GM12878 (cell line): ENCODE measurements around the gene LRRC27.

Experiments
- BRCA1 ChIP-seq: IDR thresholded peaks from 2 replicates; pipeline ENCODE4 v1.6.1; 2011; ENCODE audit warnings: low read depth, low read length, improper control_type of control experiment
- CTCF ChIP-seq, 3 experiments: IDR thresholded peaks in 2 of 3; conservative IDR thresholded peaks in 1 of 3; 2 replicates each; pipeline ENCODE4 v1.5.1; 2011; ENCODE audit warnings: low read depth in 3 of 3, low read length in 3 of 3, mild to moderate bottlenecking in 3 of 3, control low read depth in 2 of 3, moderate library complexity in 2 of 3, inconsistent platforms in 1 of 3, mixed read lengths in 1 of 3; ENCODE audit not compliant: control insufficient read depth in 2 of 3, insufficient read depth in 1 of 3; ENCODE audit errors: extremely low read depth in 1 of 3
- EED ChIP-seq: sonication (generic); IDR thresholded peaks from 2 replicates; pipeline ENCODE4 v1.6.1; 2016; ENCODE audit warnings: antibody characterized with exemption, low read depth
- ESRRA ChIP-seq: IDR thresholded peaks from 2 replicates; pipeline ENCODE4 v1.6.1; 2012; ENCODE audit warnings: mild to moderate bottlenecking, low read length, improper control_type of control experiment
- HCFC1 ChIP-seq: fragments of 150-350 bp; IDR thresholded peaks from 2 replicates; pipeline ENCODE4 v1.6.1; 2014; ENCODE audit warnings: low read length
- MYC ChIP-seq: IDR thresholded peaks from 2 replicates; pipeline ENCODE4 v1.6.1; 2011; ENCODE audit warnings: mild to moderate bottlenecking, low read length, moderate library complexity, inconsistent platforms; ENCODE audit not compliant: insufficient read depth, insufficient replicate concordance, insufficient read length, severe bottlenecking
- NFIC ChIP-seq: IDR thresholded peaks from 2 replicates; pipeline ENCODE4 v1.6.1; 2012; ENCODE audit warnings: low read depth, mild to moderate bottlenecking, inconsistent platforms, low read length, moderate library complexity
- RAD21 ChIP-seq: IDR thresholded peaks from 2 replicates; pipeline ENCODE4 v1.6.1; 2011; ENCODE audit warnings: mild to moderate bottlenecking, low read depth, low read length, moderate library complexity; ENCODE audit not compliant: insufficient read depth
- TAF1 ChIP-seq: IDR thresholded peaks from 2 replicates; pipeline ENCODE4 v1.6.1; 2011; ENCODE audit warnings: mild to moderate bottlenecking, low read depth, low read length, borderline replicate concordance
- USF1 ChIP-seq: IDR thresholded peaks from 2 replicates; pipeline ENCODE4 v1.6.1; 2011; ENCODE audit warnings: borderline replicate concordance, low read depth, mild to moderate bottlenecking, moderate library complexity, mixed read lengths, low read length; ENCODE audit not compliant: insufficient read depth; ENCODE audit errors: extremely low read length
- USF2 ChIP-seq: IDR thresholded peaks from 2 replicates; pipeline ENCODE4 v1.6.1; 2011; ENCODE audit warnings: low read depth, low read length, improper control_type of control experiment, borderline replicate concordance
- YY1 ChIP-seq: IDR thresholded peaks from 2 replicates; pipeline ENCODE4 v1.6.1; 2011; ENCODE audit warnings: low read depth, mild to moderate bottlenecking, low read length
- ZNF592 ChIP-seq: fragments of 450-650 bp; IDR thresholded peaks from 2 replicates; pipeline ENCODE4 v1.6.1; 2017; ENCODE audit warnings: mild to moderate bottlenecking, moderate library complexity

DNA sequence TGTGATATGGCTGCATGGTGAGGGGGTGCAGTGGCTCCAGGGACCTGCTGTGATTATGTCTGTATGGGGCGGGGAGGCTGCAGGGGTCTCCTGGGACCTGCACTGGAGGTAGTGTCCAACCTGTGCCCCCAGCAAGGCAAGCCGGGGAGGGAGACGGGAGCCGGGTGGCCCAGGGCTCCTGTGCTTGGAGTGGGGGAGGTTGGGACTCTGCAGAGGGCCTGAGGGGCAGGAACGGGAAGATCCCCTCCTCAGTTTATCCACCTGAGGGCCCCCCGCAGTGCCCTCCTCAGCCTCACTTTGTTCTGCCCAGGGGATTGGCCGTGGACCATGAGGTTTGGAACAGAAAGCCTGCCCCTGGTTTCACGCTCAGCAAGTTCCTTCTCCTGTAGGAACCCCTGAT lies 42.2 kb downstream of the LRRC27 start:
- no peak for TF ChIP-seq YY1
- no peak for TF ChIP-seq RAD21
- no peak for TF ChIP-seq USF1
- TF ChIP-seq HCFC1, result no peak
- TF ChIP-seq USF2, result no peak
- no peak for TF ChIP-seq BRCA1
- TF ChIP-seq CTCF (IDR thresholded peaks at IDR 0.05 in 2 of 3, conservative IDR thresholded peaks at IDR 0.05 in 1 of 3; ENCODE audit: control insufficient read depth in 2 of 3, extremely low read depth in 1 of 3, insufficient read depth in 1 of 3, low read depth in 3 of 3, low read length in 3 of 3), result no peak
- no peak for TF ChIP-seq ZNF592
- TF ChIP-seq NFIC, result no peak
- no peak for TF ChIP-seq TAF1
- TF ChIP-seq MYC, result no peak
- TF ChIP-seq EED, result no peak
- no peak for TF ChIP-seq ESRRA
